HG03432 (cell line): Measurements from ENCODE around the gene PPP4R1.

Source experiments
- ATAC-seq: cut with Tn5 transposase; IDR thresholded peaks from one replicate; pipeline ENCODE4 v1.9.1; 2021; ENCODE audit warnings: mild to moderate bottlenecking, moderate library complexity; ENCODE audit not compliant: unreplicated experiment

The PPP4R1 gene

DNA sequence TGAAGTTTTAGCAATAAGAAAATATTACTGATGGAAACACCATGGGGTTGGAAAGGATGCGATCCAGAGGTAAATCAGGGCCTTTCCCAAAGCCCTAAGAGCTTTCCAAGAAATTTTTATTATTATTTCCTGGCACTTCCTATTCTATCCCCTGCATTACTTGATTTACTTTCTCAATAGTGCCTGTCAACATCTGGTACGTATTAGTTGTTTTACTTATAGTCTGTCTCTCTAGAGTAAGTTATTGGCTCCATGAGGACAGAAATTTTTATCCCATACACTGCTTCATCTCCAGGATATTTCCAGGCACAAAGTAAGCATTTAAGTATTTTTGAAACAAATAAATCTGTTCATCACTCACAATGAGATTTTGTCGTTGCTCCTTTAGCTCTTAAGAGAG is 18.1 kb downstream of the PPP4R1 start:
- ATAC-seq, result no peak

- peak; percentile 71 for ATAC-seq
Measured at GRCh38 chr18:9594823-9595596, 19.3 kb downstream of the PPP4R1 start.

GRCh38 chr18:9587924-9588323 is 26.4 kb downstream of the PPP4R1 start:
- no peak for ATAC-seq

DNA sequence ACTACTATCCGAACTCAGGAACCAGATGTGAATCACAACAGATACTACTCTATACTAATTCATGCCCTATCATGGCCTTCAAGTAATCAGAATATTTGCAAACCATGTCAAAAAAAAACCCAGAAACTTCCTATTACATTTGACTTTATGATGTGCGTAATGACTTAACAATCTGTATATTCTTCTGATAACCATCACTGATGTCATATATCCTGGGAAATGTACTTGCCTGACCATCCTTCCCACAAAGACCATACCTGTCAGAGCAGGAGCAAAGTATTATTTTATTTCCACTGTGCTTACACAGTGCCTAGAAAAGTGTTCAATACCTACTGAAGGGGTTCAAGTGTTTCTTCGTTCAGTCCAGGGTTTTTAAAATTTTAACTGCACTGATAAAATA is 27.5 kb downstream of the PPP4R1 start:
- no peak for ATAC-seq

DNA sequence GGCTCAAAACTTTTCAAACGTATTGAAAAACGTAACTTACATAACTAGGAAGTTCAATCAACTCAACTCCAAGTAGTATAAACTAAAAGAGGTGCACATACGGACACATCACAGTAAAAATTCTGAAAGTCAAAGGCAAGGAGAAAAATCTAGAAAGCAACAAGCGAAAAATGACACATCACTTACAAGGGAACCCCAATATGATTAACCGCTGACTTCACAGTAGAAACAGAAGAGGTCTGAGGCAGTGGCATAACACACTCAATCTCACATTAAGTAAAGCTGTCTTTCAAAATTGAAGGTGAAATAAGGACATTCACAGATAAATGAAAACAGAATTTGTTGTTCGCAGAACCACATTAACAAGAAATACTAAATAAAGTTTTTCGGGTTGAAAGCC is 32.7 kb downstream of the PPP4R1 start:
- no peak for ATAC-seq

GRCh38 chr18:9578306-9578705 is 36.1 kb downstream of the PPP4R1 start:
- ATAC-seq, result no peak

DNA sequence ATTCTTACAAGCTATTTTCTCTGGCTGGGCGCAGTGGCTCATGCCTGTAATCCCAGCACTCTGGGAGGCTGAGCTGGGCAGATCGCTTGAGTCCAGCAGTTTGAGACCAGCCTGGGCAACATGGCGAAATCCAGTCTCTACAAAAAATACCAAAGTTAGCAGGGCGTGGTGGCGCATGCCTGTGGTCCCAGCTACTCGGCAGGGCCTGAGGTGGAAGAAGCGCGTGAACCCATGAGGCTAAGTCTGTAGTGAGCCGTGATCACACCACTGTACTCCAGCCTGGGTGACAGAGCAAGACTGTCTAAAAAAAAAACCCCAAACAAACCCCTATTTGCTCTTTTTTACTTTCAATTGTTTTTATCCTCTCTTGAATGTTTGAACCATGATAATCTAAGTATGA is 37.0 kb downstream of the PPP4R1 start:
- no peak for ATAC-seq

DNA sequence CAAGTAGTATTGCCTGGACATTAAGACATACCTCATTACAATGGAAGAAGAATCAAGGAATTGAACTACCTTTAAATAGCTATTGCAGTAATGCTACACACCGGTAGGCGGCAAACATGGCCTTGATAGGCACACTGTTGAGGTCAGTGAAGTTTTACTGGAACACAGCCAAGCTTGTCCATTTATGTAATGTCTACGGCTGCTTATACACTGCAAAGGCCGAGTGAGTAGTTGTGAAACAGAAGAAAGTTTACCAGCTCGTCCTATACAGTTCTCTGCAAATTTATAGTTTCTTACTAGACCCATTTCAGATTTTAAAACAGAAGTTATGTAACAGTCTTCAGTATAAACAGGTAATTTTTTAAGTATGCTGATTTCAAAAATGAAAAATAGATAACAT is 38.8 kb downstream of the PPP4R1 start:
- ATAC-seq, result no peak

- no peak for ATAC-seq
Measured at GRCh38 chr18:9574473-9575115, 39.8 kb downstream of the PPP4R1 start.

GRCh38 chr18:9571546-9571945 is 42.8 kb downstream of the PPP4R1 start:
- ATAC-seq, result no peak

DNA sequence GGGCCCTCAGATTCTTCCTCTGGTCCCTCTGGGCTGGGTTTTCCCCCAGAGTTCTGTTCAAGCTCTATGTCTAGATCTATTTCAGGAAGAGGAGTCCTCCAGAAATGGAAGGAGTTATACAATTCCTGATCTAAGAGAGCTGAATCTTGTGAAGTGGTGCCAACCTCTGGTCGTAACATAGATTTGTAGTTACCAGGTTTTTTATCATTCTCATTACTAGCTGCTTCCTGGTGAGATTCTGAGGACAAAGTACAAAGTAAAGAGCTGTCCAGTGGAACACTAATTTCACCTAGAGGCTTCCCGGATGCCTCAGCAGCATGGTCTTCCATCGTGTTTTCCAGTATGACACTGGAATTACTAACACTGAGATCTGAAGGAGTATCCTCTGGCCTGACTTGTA is 44.1 kb downstream of the PPP4R1 start:
- no peak for ATAC-seq

GRCh38 chr18:9569178-9569577 is 45.2 kb downstream of the PPP4R1 start:
- no peak for ATAC-seq

GRCh38 chr18:9568186-9568585 is 46.2 kb downstream of the PPP4R1 start:
- no peak for ATAC-seq

DNA sequence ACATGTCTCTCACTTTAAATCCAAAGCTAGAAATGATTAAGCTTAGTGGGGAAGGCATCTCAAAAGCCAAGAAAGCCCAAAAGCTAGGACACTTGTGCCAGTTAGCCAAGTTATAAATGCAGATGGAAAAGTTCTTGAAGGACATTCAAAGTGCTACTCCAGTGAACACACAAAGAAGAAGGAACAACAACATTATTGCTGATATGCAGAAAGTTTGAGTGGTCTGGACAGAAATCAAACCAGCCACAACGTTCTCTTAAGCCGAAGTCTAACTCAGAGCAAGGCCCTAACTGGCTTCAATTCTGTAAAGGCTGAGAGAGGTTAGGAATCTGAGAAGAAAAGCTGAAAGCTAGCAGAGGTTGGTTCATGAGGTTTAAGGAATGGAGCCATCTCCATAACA is 49.0 kb downstream of the PPP4R1 start:
- ATAC-seq, result no peak

DNA sequence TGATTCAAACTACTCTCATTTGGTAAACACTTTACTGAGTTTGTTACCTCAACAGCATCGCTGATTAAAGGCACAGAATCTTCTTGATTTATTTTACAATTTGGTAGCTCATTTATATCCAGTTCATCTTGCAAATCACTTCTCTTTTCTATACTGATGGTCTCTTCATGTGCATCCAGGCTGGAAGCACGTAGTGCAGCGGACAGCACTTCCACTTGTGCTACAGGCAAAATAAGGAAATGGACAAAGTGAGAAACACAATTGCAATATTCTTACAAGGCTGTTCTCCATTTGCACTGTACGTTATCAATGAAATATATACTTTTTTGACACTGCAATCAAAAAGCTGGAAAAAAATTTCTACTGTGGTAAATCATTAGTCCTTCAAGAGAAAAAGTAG is 51.0 kb downstream of the PPP4R1 start:
- ATAC-seq, result no peak

DNA sequence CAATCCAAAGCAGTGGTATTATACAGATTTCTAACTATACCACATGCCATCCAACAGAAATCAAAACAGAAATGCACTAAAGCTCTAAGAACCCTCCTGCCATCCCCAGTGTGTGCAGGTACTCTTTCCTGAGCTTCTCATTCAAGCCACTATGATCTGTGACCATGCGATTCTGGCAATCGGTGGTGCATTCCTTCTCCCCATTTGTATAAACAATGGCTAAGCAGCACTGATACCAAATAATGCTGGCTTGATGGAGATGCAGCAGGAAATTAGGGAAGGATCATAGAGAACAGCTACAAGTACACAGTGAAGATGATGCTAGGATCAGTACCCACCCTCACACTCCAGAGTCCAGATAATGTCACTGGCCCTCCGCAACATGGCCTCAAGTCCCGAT is 51.8 kb downstream of the PPP4R1 start:
- no peak for ATAC-seq

- ATAC-seq, result no peak
Measured at GRCh38 chr18:9561759-9562158, 52.6 kb downstream of the PPP4R1 start.

DNA sequence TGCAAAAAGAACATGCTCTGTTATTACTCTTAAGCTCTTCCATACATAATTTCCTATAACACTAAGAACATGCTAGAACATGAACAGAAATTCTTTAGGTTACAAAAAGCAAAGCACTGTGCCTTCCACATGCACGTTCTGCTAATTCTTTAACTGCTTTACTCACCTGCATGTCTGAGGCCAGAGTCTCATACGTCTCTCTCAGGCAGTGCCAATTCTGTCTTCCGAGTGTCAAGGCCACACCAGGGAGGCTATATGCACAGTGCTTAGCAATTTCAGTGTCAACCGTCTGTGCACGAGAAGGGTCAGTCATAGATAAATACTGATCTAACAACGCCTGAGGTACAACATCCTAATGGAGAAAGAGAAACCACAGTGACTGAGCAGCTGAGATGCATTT is 55.1 kb downstream of the PPP4R1 start:
- no peak for ATAC-seq

GRCh38 chr18:9558387-9559064 is 55.8 kb downstream of the PPP4R1 start:
- no peak for ATAC-seq

- ATAC-seq, result no peak
Measured at GRCh38 chr18:9557250-9557943, 57.0 kb downstream of the PPP4R1 start.

GRCh38 chr18:9552616-9553015 is 61.7 kb downstream of the PPP4R1 start:
- ATAC-seq, result no peak

- ATAC-seq, result no peak
Measured at GRCh38 chr18:9552191-9552590, 62.2 kb downstream of the PPP4R1 start.
